K562 (cell line): Measurements from ENCODE around the gene SETX.

Experiments
- BCLAF1 ChIP-seq, 2 experiments: fragments of 450-650 bp in 1 of 2; IDR thresholded peaks; 2 replicates each; pipeline ENCODE4 v1.6.1; 2011 to 2017; ENCODE audit warnings: low read depth in 2 of 2, antibody characterized with exemption in 1 of 2, borderline replicate concordance in 1 of 2, low read length in 1 of 2, mild to moderate bottlenecking in 1 of 2, mixed read lengths in 1 of 2; ENCODE audit not compliant: control insufficient read depth in 1 of 2
- ETS1 ChIP-seq: conservative IDR thresholded peaks from 2 replicates; pipeline ENCODE4 v1.6.1; 2011; ENCODE audit warnings: low read depth, mild to moderate bottlenecking, low read length; ENCODE audit not compliant: control insufficient read depth
- FOS ChIP-seq: IDR thresholded peaks from 3 replicates; pipeline ENCODE4 v1.6.1; 2011; ENCODE audit not compliant: insufficient read length; ENCODE audit errors: extremely low read depth
- FOXO4 ChIP-seq: fragments of 450-650 bp; formaldehyde crosslinking; IDR thresholded peaks from 2 replicates; pipeline ENCODE4 v1.4.0; 2020; ENCODE audit warnings: mild to moderate bottlenecking, moderate library complexity
- MYC ChIP-seq, 2 experiments: fragments of 250-450 bp in 1 of 2; sonication (Bioruptor Pico) in 1 of 2; IDR thresholded peaks; 2 replicates each; pipeline versions ENCODE4 v1.5.1 to v1.6.1; 2012 to 2021; ENCODE audit warnings: low read depth in 2 of 2, borderline replicate concordance in 1 of 2, improper control_type of control experiment in 1 of 2, low read length in 1 of 2, mild to moderate bottlenecking in 1 of 2, moderate library complexity in 1 of 2
- POLR2A ChIP-seq: fragments of 450-650 bp; conservative IDR thresholded peaks from 2 replicates; pipeline ENCODE4 v1.6.1; 2016
- ZNF551 ChIP-seq: fragments of 250-450 bp; sonication (Bioruptor Pico); IDR thresholded peaks from 2 replicates; pipeline ENCODE4 v1.5.0; 2021; ENCODE audit warnings: mild to moderate bottlenecking, moderate library complexity

- no peak for TF ChIP-seq MYC (IDR thresholded peaks at IDR 0.05; ENCODE audit: low read depth, low read length)
- TF ChIP-seq MYC (CRISPR knock-in tag; IDR thresholded peaks at IDR 0.05; ENCODE audit: borderline replicate concordance, low read depth) = no peak
- no peak for TF ChIP-seq FOS
- no peak for TF ChIP-seq FOXO4 (CRISPR knock-in tag)
- no peak for TF ChIP-seq BCLAF1 (IDR thresholded peaks at IDR 0.05; ENCODE audit: borderline replicate concordance in 1 of 2, control insufficient read depth in 1 of 2, low read depth in 2 of 2, low read length in 1 of 2)
- no peak for TF ChIP-seq POLR2A
- no peak for TF ChIP-seq ETS1
- TF ChIP-seq ZNF551 (CRISPR knock-in tag) = no peak
Observed at GRCh38 chr9:132237481-132237880, 117.3 kb downstream of the SETX start.
